Mucosa of gallbladder (tissue), 1 donor: ENCODE data around the gene LRRC2. TPM values are rescaled to one million over a fixed set of nuclear protein-coding genes. Genes with fewer than 3 reads are reported as not detected.

Source experiments
- DNase-seq: peaks from one replicate; pipeline ENCODE4 v3.0.0-alpha.2; 2020; ENCODE audit warnings: low spot score
- total RNA-seq: library from RNA; stranded (reverse); gene quantifications from one replicate; pipeline ENCODE4 v1.2.1, GENCODE V29; 2021
- donor health status: DM: no; HTN: no; CAD: no.

The LRRC2 gene
- total RNA-seq, 1 donor from 2014 or later = 1.9 TPM

DNA sequence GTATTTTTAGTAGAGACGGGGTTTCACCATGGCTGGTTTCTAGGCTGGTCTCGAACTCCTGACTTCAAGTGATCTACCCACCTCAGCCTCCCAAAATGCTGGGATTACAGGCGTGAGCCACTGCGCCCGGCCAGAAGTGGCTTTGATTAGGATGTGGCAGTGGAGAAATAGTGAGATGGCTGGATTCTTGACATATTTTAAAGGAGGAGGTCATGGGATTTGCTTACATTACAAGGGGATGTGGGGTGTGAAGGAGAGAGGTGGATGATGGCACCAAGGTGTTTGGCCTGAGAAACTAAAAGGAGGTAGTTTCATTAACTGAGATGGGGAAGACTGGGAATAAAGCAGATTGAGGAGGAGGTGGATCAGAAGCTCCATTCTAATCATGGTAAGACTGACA, 86.4 kb downstream of the LRRC2 start:
- DNase-seq = no peak

DNA sequence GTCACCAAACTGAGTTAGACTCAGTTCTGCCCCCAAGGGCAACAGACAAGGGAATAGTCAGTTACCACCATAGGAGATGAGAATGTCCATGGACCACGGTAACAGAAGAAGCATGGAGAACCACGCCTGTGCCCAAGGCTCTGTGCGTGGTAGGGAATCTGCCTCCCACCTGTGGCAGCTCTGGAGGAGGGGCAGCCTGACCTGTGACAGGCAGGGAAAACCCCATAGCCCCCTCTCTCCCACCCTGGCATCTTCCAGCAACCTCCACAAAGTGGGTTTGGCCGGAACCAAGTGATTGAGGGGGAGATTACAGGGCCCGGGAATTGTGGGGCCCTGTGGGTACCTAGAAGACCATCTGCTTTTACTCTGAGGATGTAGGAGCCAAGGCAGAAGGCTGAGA, 87.1 kb downstream of the LRRC2 start:
- DNase-seq = no peak

- no peak for DNase-seq
Observed at GRCh38 chr3:46478341-46478740, 87.8 kb downstream of the LRRC2 start.

- DNase-seq = no peak
Observed at GRCh38 chr3:46477756-46478155, 88.3 kb downstream of the LRRC2 start.

DNA sequence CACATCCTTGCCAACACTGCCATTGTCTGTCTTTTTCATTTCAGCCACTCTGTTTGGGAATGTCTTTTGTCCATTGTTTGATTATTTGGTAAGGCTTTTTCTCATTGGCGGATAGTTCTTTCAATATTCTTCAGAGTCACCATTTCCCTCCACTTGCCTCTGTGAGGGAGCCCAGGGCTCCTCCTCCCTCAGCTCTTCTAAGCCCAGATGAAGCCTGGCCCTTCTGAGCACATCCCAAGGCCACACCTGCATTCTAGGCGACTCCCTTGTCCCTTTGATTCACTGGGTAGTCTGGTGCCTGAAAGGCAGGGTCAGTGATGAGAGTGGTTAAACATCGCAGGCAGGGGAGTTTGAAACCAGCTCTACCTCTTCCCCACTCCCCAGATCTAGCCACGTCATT, 89.0 kb downstream of the LRRC2 start:
- no peak for DNase-seq

DNA sequence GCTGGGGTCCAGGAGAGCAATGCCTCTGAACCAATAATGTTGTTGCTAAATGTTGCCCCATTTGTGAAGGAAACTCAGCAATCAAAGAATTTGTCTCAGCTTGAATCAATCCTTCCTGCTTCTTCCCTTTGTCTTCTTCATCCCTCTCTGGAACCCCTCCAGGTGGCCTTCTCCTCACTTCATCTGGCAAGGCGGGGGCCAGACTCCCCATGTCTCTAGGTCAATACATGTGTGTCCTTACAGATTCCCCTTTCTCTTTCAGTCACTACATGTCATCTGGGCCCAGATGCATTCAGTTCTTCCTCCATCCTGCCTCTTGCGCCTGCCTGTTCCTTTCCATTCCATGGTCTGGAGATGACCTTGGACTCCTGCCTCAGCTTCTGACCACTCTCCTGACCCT, 93.4 kb downstream of the LRRC2 start:
- DNase-seq = no peak

- no peak for DNase-seq
Observed at GRCh38 chr3:46471371-46471914, 94.7 kb downstream of the LRRC2 start.

DNA sequence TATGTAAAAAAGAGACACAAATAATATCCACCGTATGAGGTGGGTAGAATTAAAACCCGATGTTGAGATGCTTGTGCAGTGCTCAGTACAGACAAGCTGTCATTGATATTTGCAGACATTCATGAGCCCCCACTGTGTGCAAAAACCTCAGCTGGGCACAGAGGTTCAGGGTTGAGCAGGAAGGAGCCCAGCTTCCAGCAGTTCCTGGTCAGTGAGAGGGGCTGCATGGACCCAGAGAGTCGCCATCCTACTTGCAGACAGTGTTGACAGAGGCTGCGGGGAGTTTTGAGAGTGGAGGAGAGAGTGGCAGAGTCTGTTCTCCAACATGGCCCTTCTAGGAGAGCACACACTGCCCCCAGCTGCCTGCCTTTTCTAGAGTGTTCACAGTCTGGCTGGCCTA, 95.3 kb downstream of the LRRC2 start:
- no peak for DNase-seq

DNA sequence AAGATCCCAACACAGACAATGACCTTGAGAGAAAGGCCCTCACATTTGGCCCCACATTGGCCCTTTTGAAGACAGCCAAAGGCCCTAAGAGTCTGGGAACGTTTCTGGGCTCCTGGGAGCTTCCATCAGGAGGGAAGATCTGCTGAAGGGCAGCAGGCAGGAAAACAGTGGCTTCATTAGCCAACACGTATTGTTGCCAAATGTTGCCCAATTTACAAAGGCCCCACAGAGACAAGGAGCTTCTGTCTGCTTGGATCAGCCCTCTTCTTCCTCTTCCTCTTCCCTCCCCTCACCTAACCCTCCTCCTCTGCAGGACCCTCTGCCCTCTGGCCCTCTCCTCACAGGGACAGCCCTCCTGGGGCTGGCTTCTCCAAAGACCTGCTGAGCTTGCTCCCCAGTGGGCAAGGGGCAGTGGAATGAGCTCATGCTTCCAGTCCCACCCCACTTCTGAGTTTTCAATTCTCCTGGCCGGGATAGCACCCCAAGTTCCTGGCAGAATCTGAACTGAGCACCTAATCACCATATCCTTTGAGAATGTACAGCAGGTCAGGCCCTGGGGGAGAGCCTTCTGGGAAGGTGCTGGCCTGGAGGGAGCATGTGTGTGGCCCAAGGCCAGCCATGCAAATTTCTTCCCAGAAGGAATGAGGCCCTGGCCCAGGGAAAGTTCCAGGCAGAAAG, 96.3 kb downstream of the LRRC2 start:
- DNase-seq = no peak

DNA sequence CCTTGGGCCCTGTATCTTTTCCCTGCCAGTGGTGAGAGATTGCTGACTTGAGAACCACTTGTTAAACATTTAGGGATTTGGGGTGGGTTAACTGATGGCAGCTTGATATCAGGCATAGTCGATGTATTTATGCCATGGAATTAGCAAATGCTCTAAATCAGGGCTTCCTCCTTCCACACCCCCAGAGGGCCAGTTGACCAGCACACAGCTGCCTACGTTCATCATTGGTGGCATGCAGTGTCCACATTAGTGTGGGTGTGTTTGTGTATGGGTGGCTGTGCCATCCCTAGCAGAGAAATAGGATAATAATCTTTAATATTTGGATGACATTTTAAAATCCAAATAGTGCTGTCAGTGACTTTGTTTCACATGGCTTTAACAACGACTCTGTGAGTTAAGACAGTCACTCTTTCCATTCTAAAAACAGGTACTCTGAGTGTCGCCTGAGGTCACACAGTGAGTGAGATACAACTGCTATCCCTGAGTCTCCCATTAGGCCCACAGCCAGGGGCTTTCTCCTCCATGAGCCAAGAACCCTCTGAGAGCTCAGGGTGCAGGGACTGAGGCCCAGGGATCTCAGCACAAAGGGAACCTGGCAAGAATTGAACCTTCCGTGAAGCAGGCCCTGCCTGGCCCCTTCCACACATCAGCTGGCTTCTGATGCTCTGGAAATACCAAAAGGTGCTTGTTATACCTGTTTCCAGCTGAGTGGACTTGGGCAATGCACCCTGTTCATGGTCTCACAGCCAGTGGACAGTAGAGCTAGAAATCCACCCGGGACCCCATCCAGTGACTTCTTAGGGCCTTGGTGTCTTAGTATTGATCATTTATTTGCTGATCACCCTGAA, 97.1 kb downstream of the LRRC2 start:
- DNase-seq = no peak

- no peak for DNase-seq
Observed at GRCh38 chr3:46467562-46467961, 98.5 kb downstream of the LRRC2 start.

DNA sequence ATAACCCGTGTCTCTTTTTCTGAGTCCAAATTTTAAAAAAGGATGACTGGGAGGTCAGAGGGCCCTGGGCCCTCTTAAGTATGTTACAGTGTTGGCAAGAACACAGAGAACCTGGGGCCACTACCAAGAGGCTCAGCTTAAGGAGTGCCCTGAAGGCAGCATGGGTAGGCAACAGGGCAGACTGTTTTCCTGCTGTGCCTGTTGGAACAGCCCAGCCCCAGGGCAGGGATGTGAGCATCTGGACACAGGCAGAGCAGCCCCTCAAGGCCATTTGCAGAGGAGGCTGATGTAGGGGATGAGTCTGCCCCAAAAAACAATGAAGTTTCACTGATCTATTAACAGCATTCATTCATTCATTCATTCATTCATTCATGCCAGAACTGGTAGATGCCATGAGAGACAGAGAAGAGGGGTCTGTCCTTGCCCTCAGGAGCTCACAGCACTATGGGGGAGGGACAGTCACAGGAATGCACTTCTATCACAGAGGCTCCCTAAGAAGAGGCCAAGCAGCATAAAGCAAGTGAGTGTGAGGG, 99.2 kb downstream of the LRRC2 start:
- no peak for DNase-seq

- DNase-seq = no peak
Observed at GRCh38 chr3:46466273-46466672, 99.8 kb downstream of the LRRC2 start.

Other genes starting within 250 kb of the LRRC2 start
- gene CCR2, start 212.2 kb downstream of the LRRC2 start, total RNA-seq = 4.1 TPM
- gene CCR5, start 195.4 kb downstream of the LRRC2 start, total RNA-seq = 3.9 TPM
- gene CCRL2, start 159.0 kb downstream of the LRRC2 start, total RNA-seq = 9.1 TPM
- 0.83 TPM for gene LTF, start 101.4 kb downstream of the LRRC2 start, total RNA-seq
- not detected for gene RTP3, start 68.3 kb downstream of the LRRC2 start, total RNA-seq
- not detected for gene FAM240A, start 46.2 kb upstream of the LRRC2 start, total RNA-seq
- 43.8 TPM for gene ALS2CL, start 127.4 kb upstream of the LRRC2 start, total RNA-seq
- 0.29 TPM for gene TMIE, start 135.1 kb upstream of the LRRC2 start, total RNA-seq
- gene PRSS50, start 151.6 kb upstream of the LRRC2 start, total RNA-seq = 0.17 TPM